Dermis microvascular lymphatic vessel endothelial cell (primary cell): ENCODE data around the gene MYO1D. TPM values are rescaled to one million over a fixed set of nuclear protein-coding genes. Genes with fewer than 3 reads are reported as not detected.
"Not testable (repeated sequence)": the region's sequence is repeated elsewhere in the genome, so short reads cannot be mapped to it uniquely, and the experiment has no call there.

ENCODE experiments used
- DNase-seq, 2 donors: peaks; one replicate each; pipeline versions ENCODE4 v3.0.0 to v3.0.0-alpha.2; 2010; ENCODE audit warnings: low read depth in 2 of 2
- total RNA-seq: library from RNA; depleted of rRNA; stranded (reverse); fragments of >200 nt; gene quantifications from 2 replicates; pipeline ENCODE4 v1.2.1, GENCODE V29; 2014

The MYO1D gene
- total RNA-seq, 1 donor from 2014 or later = 56.5 TPM

DNA sequence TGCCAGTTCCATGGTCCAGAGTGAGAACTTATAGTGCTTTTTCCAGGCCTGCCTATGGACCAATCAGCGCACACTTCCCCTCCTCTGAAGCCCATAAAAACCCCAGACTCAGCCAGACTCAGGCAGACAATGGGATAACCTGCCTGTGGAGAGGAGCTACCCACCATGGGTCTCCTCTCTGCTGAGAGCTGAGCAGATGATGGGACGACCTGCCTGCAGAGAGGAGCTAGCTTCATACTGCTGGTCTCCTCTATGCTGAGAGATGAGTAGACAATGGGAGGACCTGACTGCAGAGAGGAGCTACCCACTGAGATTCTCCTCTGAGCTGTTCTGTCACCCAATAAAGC, 144.7 kb downstream of the MYO1D start:
- no peak for DNase-seq

DNA sequence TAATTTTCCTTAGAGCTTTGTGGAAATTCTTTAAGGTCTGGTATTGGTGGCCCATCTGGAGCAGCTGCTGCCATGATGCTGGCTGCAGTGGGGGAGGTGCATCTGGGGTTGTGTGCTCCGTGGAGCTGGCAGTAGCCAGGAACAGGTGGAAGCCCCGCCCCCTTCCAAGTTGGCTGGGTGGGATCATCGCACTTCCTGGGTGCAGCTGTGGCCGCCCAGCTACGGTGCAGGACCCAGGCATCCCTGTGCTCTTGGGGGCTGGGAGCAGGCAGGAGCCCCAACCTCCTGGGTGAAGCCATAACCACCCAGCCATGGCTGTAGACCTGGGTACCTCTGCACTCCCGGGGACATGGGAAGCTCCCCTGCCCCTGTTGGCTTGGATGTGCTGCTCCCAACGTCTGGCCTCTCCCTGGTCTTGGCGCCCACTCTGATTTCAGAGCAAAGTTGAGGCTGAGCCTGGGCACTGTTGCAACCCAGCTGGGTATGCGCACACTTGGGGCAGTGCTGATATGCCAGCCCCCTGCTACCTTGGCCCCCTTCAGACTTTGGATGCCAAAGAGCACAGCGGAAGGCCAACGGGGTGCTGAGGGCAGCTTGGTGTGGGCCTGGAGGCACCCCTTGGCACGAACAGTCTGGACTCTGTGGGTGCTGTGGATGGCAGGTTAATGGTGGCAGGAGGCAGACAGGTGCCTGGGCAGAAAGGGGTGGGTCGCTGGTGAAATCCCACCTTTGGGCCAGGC, 145.2 kb downstream of the MYO1D start:
- DNase-seq = no peak

DNA sequence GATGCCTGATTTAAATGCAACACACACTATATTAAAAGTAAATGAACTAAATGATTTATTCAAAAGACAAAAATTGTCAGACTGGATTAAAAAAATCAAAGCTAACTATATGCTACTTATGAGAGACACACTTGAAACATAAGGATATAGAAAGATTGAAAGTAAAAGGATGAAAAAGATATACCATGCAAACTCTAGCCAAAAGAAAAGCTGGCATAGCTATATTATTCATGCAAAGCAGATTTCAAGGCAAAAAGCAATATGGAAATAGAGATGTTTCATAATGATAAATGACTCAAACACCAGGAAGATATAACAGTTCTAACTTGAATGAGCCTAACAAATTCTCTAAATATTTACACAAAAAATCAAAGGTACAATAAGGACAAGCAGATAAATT, 149.2 kb downstream of the MYO1D start:
- DNase-seq = no peak

DNA sequence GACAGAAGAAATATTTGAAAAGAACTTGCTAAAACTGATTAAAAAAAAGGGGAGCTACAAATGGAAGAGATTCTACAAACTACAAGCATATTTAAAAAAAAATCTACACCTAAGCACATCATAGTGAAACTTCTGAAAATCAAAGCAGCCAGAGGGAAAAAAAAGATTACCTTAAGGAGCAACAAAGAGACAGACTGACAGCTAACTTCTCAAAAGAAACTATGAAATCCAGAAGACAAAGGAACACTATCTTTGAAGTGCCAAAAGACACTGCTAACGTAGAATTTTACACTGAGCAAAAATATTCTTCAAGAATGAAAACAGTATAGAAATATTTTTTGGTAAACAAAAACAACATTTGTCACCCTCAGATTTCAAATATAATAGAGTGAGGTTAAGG, 151.2 kb downstream of the MYO1D start:
- no peak for DNase-seq

DNA sequence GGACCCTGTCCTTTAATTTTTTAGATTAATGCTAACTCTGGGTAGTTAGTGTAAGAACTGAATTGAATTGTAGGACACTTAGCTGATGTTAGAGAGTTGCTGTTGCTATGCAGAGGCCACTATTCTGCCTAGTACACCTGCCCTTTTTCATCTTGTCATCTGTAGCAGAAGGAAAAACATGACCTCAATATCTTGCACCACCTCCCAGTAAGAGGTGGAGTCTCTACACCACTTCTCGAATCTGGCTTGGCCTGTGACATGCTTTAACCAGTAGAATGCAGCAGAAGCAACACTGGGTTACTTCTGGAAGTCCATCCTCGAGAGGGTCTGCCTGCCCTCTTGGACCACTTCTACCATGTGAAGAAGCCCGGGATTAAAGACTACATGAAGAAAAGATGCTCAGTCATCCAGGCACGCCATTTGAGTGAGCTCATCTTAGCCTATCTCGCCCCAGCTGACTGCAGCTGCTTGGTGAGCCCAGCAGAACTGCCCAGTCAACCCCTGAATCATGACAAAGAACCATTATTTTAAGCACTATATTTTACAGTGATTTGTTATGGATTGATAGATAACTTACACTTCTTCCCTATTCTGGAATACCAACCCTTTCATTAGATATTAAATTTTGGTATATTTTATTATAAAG, 153.5 kb downstream of the MYO1D start:
- DNase-seq = no peak

DNA sequence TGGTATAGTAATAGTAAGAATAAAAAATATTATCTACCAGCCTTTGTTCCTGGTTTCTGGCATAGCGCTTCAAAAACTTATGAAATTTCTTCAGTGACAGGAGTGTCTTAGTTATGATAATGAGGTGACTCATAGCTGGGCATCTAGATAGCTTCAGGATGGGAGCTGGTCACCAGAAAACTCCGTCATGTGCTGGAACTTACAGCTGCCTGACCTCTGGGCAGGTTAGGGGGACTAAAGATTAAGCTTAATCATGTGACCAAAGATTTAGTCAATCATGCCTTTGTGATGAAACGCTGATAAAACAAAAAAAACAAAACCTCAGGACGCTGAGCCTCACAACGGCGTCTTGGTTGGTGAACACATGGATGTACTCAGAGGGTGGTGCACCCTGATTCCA, 154.2 kb downstream of the MYO1D start:
- DNase-seq = no peak

DNA sequence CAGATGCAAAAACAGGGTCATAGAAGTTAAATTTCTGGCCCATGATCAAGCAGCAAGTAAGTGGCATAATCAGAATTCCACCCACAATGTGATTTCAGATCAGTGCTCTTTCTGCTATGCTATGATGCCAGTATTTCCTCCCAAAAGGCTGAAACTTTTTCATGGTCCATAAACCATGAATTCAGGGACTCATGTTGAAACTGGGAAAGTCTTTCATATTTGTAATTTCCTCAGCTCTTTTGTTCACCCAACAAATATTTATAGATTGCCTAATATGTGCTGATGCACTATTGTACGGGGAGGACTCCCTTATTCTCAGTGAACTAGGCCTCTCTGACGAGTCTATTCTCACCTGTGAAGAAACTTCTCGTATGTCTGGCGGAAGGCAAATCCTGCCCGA, 156.3 kb downstream of the MYO1D start:
- DNase-seq = no peak

DNA sequence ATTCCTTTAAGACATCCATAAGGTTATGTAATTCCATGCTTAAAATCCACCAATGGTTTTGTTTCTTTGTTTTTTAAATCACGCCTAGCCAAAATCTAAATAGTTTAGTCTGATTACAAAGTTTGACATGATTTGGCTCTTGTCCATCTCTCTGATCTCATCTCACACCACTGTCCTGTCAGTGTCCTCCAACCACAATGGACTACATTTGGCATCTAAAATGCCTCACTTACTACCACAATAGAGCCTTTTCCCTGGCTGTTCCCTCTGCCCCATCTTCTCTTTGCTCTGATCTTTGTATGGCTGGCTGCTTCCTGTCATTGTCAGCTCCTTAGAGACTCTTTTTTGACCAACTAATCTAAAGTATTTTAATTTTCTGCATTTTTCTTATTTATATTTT, 157.2 kb downstream of the MYO1D start:
- peak in 1 of 2 donors; percentile 13 for DNase-seq

DNA sequence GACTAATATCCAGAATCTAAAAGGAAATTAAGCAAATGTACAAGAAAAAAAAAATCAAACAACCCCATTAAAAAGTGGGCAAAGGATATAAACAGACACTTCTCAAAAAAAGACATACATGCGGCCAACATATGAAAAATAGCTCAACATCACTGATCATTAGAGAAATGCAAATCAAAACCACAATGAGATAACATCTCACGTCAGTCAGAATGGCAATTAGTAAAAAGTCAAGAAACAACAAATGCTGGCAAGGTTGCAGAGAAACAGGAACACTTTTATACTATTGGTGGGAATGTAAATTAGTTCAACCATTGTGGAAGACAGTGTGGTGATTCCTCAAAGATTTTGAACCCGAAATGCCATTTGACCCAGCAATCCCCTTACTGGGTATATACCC, 162.0 kb downstream of the MYO1D start:
- DNase-seq = not testable (repeated sequence)

DNA sequence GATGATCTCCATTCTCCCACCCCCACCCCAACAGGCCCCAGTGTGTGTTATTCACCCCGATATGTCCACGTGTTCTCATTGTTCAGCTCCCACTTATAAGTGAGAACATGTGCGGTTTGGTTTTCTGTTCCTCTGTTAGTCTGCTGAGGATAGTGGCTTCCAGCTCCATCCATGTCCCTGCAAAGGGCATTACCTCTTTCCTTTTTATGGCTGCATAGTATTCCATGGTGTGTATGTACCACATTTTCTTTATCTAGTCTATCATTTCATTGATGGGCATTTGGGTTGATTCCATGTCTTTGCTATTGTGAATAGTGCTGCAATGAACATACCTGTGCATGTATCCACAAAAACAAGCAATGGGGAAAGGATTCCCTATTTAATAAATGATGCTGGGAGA, 162.7 kb downstream of the MYO1D start:
- DNase-seq = not testable (repeated sequence)

DNA sequence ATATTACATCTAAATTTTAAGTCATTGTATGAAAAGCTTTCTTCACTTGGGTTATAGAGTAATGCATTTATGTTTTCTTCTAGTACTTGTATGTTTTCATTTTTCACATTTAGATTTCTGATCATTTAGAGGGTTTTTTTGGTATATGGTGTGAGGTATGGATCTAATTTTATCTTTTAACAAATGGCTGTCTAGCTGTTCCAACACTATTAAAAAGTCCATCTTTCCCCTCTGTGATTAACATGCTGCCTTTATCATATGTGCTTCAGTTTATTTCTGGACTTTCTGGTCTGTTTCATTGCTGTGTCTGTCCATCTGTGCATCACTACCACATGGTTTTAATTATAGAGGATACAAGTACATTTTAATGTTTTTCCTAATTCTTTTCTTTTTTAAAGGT, 163.8 kb downstream of the MYO1D start:
- DNase-seq = no peak

DNA sequence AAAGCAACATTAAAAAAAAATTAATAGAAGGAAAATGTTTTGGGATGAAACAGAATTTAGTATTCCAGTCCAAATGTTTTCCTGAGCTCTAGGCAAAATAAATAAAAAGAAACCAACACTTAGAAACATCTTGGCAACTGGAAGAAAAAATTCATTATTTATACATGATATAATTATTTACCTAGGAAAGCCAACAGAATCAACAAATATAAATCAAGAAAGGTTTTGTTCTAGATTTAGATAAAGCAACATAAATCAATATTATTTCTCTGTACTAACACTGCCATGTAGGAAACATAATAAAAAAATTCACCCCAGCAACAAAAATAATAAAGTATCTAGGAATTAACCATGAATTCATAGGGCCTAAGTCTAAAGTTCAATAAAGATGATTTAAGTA, 167.4 kb downstream of the MYO1D start:
- no peak for DNase-seq

DNA sequence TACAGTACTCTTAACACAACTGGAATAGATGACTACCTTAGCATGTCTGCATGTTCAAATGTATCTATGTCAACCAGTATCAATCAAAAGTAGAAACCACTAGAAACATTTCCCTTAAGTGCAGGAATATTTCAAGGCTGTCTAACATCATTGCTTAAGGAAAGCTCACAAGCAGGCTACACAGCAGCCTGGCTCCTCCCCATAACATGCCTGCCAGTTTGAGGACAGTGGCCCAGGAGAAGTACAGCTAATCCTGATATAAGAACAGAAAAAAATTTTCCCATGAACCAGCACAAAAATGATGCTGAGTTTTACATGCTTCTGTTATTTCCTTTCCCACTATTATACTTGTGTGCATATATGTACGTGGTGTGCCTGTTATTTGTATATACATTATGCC, 175.1 kb downstream of the MYO1D start:
- no peak for DNase-seq

DNA sequence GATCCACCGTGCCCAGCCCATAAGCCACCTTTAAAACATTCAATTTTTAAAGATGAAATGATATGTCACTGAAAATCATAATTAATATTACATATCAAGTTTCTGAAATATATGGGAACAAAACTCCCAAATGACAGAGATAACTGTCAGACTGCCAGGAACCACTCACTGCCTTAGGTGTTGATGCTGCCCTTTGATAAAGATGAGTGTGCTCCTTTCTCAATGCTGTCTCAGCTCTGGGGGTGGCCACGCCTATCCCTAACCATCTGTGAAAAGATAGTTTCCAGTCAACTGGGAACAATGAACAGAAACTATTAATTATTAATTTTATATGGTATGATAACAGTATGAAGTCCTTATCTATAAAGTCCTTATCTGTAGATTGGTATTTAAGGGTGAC, 177.7 kb downstream of the MYO1D start:
- no peak for DNase-seq

DNA sequence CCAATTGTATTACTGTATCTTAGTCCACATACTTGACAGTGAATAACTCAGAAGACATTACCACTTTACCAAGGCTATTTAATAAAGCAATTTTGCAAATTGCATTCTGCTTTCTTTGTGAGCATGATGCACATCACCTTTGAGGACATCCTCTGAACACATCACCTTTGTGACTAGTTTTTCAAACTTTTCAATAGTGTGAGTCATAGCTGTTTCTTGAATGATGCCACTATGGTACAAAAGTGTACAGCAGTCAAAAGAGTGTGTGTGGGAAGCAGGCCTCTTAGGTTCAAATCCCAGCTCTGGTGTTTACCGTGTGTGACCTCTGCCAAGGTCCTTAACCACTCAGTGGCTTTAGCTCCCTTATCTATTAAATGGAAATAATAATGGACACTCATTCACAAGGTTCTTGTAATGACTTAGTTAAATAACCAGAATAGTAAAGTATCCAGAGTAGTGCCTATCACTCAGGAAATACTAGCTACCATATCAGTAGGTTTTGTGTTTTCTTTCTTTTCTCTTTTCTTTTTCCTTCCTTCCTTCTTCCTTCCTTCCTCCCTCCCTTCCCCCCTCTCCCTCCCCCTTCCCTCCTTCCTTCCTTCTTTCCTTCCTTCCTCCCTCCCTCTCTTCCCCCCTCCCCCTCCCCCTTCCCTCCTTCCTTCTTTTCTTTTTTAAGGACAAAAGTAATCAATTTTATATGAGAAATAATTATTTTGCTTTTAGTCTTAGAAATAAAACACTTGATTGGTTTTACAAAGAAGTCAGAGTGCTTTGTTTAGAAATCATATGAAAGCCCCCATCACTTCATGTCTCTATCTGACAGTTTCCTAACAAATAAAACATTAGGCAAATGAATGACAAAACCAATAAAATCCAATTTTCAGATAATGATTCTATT, 178.9 kb downstream of the MYO1D start:
- DNase-seq = no peak

DNA sequence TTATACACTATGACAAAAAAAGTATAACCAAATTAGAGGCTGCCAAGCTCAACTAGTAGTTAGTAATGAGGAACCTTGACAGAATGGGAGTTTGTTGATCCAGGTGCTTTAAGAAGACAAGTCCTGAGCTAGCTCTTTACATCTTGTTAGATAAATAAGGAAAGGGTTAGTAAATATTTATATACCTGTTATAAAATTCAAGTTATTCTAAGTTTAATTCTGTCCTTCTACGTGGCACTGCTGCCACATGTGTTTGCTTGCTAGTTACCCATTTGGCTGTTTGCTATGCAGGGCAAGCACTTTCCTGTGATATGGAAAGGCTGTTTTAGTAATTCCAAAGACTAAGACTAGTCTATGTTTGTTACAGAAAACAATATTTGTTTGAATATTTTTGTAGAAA, 180.5 kb downstream of the MYO1D start:
- DNase-seq = no peak

DNA sequence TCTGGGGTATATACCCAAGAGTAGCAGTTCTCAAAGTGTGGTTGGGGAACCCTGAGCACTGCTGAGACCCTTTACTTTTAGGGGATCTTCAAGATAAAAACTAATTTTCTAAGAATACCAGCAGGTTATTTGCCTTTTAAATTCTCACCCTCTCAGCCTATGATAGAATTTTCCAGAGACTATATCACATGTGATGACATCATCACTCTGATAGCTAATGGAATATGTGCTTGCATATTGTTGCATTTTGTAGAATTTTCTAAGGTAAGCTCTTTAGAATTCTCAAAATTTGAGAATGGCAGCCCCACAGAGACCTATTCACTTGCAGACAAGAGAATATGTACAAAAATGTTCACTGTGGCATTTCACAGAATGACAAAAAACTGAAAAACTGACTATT, 181.1 kb downstream of the MYO1D start:
- no peak for DNase-seq

DNA sequence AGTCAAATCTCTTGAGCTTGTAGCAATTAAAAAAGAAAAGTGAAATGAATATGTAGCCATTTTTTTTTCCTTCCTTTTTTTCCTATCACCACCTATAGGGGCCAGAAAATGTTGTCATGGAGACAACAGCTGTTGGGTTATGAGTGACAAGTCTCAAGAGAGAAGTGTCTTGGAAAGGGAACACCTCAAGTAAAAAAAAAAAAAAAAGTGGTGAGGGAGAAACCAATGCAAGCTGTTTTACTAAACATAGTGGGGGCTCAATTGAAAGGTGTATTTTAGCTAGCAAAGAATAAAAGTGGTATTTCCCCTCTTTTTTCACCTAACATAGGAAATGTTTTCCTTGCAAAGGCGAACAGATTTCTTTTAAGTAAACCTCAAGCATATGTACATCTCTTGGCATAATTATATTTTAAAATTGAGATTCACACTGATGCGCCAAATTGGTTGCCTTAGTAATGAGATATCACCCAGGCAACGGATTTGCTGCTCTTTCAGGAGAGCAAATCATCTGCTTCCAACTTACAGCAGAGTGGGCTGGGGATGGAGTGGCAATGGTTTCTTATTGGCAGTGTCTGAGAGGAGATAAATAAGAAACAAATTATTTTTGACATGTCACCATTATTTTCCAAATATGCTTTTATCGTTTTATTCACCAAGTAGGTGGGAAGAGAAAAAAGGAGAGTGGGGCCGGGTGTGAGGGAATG, 183.6 kb downstream of the MYO1D start:
- DNase-seq = no peak

DNA sequence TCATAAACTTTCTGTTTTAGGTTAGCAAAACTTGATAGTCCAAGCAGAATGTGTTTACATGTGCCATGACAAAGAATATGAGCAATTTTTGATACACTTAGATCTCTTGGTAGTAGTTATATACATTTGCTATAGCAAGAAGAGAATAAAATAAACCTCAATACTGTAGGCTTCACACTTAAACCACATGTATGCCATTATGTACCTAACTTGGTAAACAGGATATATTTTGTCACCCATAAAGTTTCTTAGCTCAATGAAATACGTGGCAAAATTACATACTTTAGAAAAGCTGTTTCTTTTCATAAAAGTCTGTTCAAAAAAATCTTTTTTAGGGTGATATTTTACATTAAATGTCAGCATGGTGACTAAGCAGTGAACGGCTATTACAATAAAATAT, 184.7 kb downstream of the MYO1D start:
- DNase-seq = no peak

DNA sequence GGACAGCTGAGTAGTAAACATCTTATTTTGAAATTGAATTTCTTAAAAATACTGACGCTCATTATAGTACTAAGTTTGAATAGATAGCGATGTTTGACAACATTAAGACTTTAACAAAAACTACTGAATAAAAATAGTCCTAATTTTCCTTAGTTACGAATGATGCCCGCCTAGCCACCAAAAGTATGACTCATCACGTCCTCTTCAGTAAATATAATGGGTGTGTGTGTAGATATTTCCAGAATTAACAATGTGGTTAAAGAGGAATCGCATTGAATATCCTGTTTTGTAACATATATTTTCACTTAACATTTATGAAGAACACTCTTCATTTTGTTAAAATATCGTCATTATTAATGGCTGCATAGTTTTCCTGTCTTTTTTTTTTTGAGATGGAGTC, 187.6 kb downstream of the MYO1D start:
- peak; percentile 5 to 48 for DNase-seq

DNA sequence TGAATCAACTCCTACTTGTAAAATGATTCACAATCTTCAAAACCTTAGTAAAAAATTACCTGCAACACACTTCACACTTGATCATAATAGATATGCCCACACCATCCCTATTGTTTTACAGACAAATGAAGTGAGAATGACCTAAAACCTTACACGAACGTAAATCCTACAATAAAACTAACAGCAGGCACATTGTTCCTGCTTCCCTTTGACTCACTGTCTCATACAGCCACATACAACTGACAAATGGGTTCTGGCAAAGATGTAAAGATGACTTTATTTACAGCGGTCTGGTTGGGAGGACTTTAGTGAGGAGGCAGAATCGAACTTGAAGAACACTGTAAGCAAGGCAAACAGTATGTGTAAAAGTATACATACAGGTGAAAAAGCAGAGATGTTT, 188.7 kb downstream of the MYO1D start:
- peak in 1 of 2 donors; percentile 55 for DNase-seq
